HG02884 (cell line): ENCODE results near the gene JPT2.

ENCODE experiments used
- ATAC-seq: cut with Tn5 transposase; IDR thresholded peaks from one replicate; pipeline ENCODE4 v1.9.1; 2021; ENCODE audit warnings: mild to moderate bottlenecking, moderate library complexity; ENCODE audit not compliant: unreplicated experiment

JPT2 gene

DNA sequence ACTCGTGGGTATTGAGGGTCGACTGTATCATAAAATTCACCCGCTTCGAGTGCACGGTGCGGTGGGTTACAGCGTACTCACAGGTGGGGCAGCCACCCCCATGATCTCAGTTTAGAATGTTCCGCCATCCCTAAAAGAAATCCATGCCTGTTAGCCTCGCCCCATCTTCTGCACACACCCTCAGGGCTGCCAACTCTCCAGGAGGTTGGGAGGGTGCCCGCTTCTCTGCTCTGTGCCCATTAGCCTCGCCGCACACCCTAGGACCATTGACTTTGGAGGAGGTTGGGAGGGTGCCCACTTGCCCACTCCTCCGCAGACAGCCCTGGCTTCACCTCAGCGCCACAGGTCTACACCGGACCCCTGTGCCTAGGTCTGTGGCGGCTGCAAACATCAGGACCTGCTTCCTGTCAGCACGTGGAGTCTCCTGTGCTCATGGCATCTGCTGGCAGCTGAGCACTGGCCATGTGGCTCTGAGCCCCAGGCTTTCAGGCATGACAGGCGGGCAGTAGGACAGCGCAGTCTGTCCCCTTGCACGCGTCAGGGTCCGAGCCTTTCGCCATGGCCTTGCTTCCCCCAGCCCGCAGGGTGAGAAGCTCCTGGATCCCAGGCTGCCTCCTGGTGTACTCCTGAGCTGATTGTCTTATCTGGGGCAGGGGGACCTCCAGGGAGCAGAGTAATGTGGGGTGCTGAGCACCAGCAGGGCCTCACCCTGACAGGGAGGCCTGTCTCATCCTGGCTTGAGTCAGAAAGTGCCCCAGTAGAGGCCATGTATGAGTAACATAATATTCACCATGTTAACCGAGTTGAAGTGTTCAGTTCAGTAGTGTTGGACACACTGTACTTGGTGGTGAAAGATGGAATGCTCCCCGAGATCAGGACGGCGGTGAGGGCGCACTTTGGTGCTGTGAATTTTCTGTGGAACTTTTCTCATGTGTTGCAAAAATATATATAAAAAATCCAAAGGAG, 71.4 kb downstream of the JPT2 start:
- ATAC-seq: no peak
